ENCODE measurements around the gene MRAP.

DNA sequence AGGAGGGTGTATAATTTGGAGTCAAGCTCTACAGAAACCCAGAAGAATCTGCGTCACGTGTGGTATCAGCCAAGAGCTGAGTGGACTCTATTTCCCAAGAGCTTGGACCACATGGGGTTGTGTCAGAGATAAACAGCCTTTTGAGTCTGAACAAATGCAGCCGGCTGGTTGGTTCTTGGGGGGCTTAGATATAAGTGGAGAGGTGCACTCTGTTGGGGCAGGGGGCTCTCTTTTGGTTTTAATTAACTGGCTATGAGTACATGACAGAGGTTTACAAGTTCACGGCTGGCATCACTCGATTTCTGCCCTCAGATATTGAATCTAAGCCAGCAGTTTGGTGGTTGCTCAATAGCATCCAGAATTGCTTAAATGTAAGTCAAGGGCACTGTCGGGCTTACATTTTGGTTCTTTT, 501 bp upstream of the MRAP start:
- TF ChIP-seq, protein P1, sequence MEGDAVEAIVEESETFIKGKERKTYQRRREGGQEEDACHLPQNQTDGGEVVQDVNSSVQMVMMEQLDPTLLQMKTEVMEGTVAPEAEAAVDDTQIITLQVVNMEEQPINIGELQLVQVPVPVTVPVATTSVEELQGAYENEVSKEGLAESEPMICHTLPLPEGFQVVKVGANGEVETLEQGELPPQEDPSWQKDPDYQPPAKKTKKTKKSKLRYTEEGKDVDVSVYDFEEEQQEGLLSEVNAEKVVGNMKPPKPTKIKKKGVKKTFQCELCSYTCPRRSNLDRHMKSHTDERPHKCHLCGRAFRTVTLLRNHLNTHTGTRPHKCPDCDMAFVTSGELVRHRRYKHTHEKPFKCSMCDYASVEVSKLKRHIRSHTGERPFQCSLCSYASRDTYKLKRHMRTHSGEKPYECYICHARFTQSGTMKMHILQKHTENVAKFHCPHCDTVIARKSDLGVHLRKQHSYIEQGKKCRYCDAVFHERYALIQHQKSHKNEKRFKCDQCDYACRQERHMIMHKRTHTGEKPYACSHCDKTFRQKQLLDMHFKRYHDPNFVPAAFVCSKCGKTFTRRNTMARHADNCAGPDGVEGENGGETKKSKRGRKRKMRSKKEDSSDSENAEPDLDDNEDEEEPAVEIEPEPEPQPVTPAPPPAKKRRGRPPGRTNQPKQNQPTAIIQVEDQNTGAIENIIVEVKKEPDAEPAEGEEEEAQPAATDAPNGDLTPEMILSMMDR (conservative IDR thresholded peaks at IDR 0.05) = no peak
- no peak for TF ChIP-seq ZFX (IDR thresholded peaks at IDR 0.05)
